MG63 (cell line): ENCODE results near the gene FSIP2. TPM values are rescaled to one million over a fixed set of nuclear protein-coding genes. Genes with fewer than 3 reads are reported as not detected.
"Not testable (repeated sequence)": the region's sequence is repeated elsewhere in the genome, so short reads cannot be mapped to it uniquely, and the experiment has no call there.

Experiments
- DNase-seq: peaks from one replicate; pipeline ENCODE4 v3.0.0-alpha.2; 2020
- H3K27me3 ChIP-seq: fragments of 250-450 bp; sonication (Bioruptor Pico); 2 replicates; pipeline ENCODE4 v1.5.1; 2020; ENCODE audit warnings: mild to moderate bottlenecking, moderate library complexity
- H3K36me3 ChIP-seq: fragments of 250-450 bp; sonication (Bioruptor Pico); 2 replicates; pipeline ENCODE4 v1.5.1; 2020; ENCODE audit warnings: mild to moderate bottlenecking, moderate library complexity
- H3K4me3 ChIP-seq: fragments of 250-450 bp; sonication (Bioruptor Pico); 2 replicates; pipeline ENCODE4 v1.5.1; 2020; ENCODE audit warnings: mild to moderate bottlenecking, moderate library complexity
- H3K9me3 ChIP-seq: fragments of 250-450 bp; sonication (Bioruptor Pico); 2 replicates; pipeline ENCODE4 v1.5.1; 2020; ENCODE audit warnings: mild to moderate bottlenecking, moderate library complexity
- total RNA-seq: library from RNA; depleted of rRNA; stranded (reverse); fragments of >200 nt; shearing (Covaris generic); gene quantifications from 2 replicates; pipeline ENCODE4 v1.2.3, GENCODE V29; 2014; ENCODE audit warnings: low replicate concordance

Gene FSIP2
- total RNA-seq, 1 experiment from 2014 or later: not detected

- no peaks in the 10 kb centered on the region for H3K9me3 ChIP-seq
- DNase-seq: no peak
Measured at GRCh38 chr2:185859506-185859905, 120.9 kb downstream of the FSIP2 start.

GRCh38 chr2:185860321-185860720 is 121.7 kb downstream of the FSIP2 start:
- DNase-seq: no peak
- no peak overlapping the region for H3K4me3 ChIP-seq
- H3K27me3 ChIP-seq: no peaks in the 10 kb centered on the region
- H3K9me3 ChIP-seq: no peaks in the 10 kb centered on the region
- no peaks in the 10 kb centered on the region for H3K36me3 ChIP-seq

More at GRCh38 chr2:185859506-185859905, 120.9 kb downstream of the FSIP2 start:
- Histone ChIP-seq H3K27me3 (no peaks in the 10 kb centered on the region), H3K4me3 (no peak overlapping the region), H3K36me3 (no peaks in the 10 kb centered on the region)

GRCh38 chr2:185862657-185863398 is 124.2 kb downstream of the FSIP2 start:
- Histone ChIP-seq H3K27me3 (no peaks in the 10 kb centered on the region), H3K36me3 (no peaks in the 10 kb centered on the region), H3K9me3 (no peaks in the 10 kb centered on the region), H3K4me3 (no peak overlapping the region)
- no peak for DNase-seq

GRCh38 chr2:185864468-185865260 is 126.1 kb downstream of the FSIP2 start:
- not testable (repeated sequence) for H3K4me3 ChIP-seq, H3K27me3 ChIP-seq, DNase-seq, H3K9me3 ChIP-seq, H3K36me3 ChIP-seq

- Histone ChIP-seq H3K36me3 (no peaks in the 10 kb centered on the region), H3K9me3 (no peaks in the 10 kb centered on the region), H3K27me3 (no peaks in the 10 kb centered on the region), H3K4me3 (no peak overlapping the region)
- DNase-seq: no peak
Measured at GRCh38 chr2:185875136-185875931, 136.7 kb downstream of the FSIP2 start.

GRCh38 chr2:185876234-185876633 is 137.6 kb downstream of the FSIP2 start:
- DNase-seq: no peak

GRCh38 chr2:185880396-185880795 is 141.8 kb downstream of the FSIP2 start:
- Histone ChIP-seq H3K36me3 (no peaks in the 10 kb centered on the region), H3K9me3 (no peaks in the 10 kb centered on the region), H3K27me3 (no peaks in the 10 kb centered on the region), H3K4me3 (no peak overlapping the region)
- DNase-seq: no peak

More at GRCh38 chr2:185876234-185876633, 137.6 kb downstream of the FSIP2 start:
- no peaks in the 10 kb centered on the region for H3K27me3 ChIP-seq
- H3K36me3 ChIP-seq: no peaks in the 10 kb centered on the region
- H3K4me3 ChIP-seq: no peak overlapping the region
- H3K9me3 ChIP-seq: no peaks in the 10 kb centered on the region
